KMS-11 (cell line): ENCODE data around the gene CATSPERE.

ENCODE experiments used
- H2AFZ ChIP-seq: fragments of 200-600 bp; sonication (generic); 2 replicates; pipeline ENCODE4 v1.6.1; 2016; ENCODE audit warnings: antibody characterized with exemption, mixed run types, low read depth
- H3K27ac ChIP-seq: fragments of 200-600 bp; sonication (generic); 2 replicates; pipeline ENCODE4 v1.6.1; 2016; ENCODE audit warnings: mild to moderate bottlenecking, mixed run types
- H3K27me3 ChIP-seq: fragments of 200-600 bp; sonication (generic); 2 replicates; pipeline ENCODE4 v1.6.1; 2017; ENCODE audit warnings: mild to moderate bottlenecking, low read depth, mixed run types, moderate library complexity; ENCODE audit not compliant: insufficient read depth
- H3K36me3 ChIP-seq: fragments of 200-600 bp; sonication (generic); 2 replicates; pipeline ENCODE4 v1.6.1; 2017; ENCODE audit warnings: mild to moderate bottlenecking, mixed run types; ENCODE audit not compliant: insufficient read depth
- H3K4me1 ChIP-seq: fragments of 200-600 bp; sonication (generic); 2 replicates; pipeline ENCODE4 v1.6.1; 2016; ENCODE audit warnings: mild to moderate bottlenecking, low read depth, mixed run types; ENCODE audit not compliant: poor library complexity, severe bottlenecking
- H3K4me2 ChIP-seq: fragments of 200-600 bp; sonication (generic); 2 replicates; pipeline ENCODE4 v1.7.0; 2016; ENCODE audit warnings: mild to moderate bottlenecking, mixed run types
- H3K4me3 ChIP-seq: fragments of 200-600 bp; sonication (generic); IDR thresholded peaks from 2 replicates; pipeline ENCODE4 v1.6.1; 2017; ENCODE audit warnings: low read depth, low read length, mixed read lengths; ENCODE audit not compliant: insufficient read depth
- H3K79me2 ChIP-seq: fragments of 200-600 bp; sonication (generic); 2 replicates; pipeline ENCODE4 v1.6.1; 2016; ENCODE audit warnings: low read depth, mixed run types; ENCODE audit not compliant: insufficient read depth
- H3K9ac ChIP-seq: fragments of 200-600 bp; sonication (generic); 2 replicates; pipeline ENCODE4 v1.6.1; 2016; ENCODE audit warnings: mild to moderate bottlenecking, mixed run types
- H4K20me1 ChIP-seq: fragments of 200-600 bp; sonication (generic); 2 replicates; pipeline ENCODE4 v1.6.1; 2016; ENCODE audit warnings: mild to moderate bottlenecking, mixed run types; ENCODE audit not compliant: insufficient read depth
- CTCF ChIP-seq: fragments of 200-600 bp; sonication (generic); conservative IDR thresholded peaks from 2 replicates; pipeline ENCODE4 v1.6.1; 2017; ENCODE audit warnings: low read depth, mild to moderate bottlenecking, antibody characterized with exemption, low read length, moderate library complexity, mixed read lengths

CATSPERE gene

GRCh38 chr1:244652623-244653438 is 191.8 kb downstream of the CATSPERE start, which contains the start of gene DESI2:
Gene DESI2, plus strand, starts transcription at chr1:244653126. Its CDS starts 188 bp downstream, at chr1:244653314.
- peak within 1 kb of the TSS; percentile 89 for H3K4me3 ChIP-seq
- H3K27ac ChIP-seq: peak within 1 kb of the TSS; percentile 67
- peak; percentile 52 for TF ChIP-seq CTCF
- peak within 1 kb of the TSS; percentile 89 for H3K4me2 ChIP-seq
- peak within 1 kb of the TSS; percentile 79 for H3K9ac ChIP-seq
- H2AFZ ChIP-seq: peak within 1 kb of the TSS; percentile 96
- H3K36me3 ChIP-seq: peaks cover 4% of the 10 kb centered on the region; the same call in 1 of the 2 replicates
- H3K4me1 ChIP-seq: peaks cover 19% of the 10 kb centered on the region
- no peaks in the 10 kb centered on the region for H3K27me3 ChIP-seq
- H4K20me1 ChIP-seq: no peaks in the 10 kb centered on the region
- H3K79me2 ChIP-seq: peaks cover 46% of the 10 kb centered on the region

GRCh38 chr1:244653439-244654107 is 192.5 kb downstream of the CATSPERE start:
- Histone ChIP-seq H3K9ac (peak overlapping the region; percentile 79), H3K27ac (peak overlapping the region; percentile 67), H3K79me2 (peaks cover 52% of the 10 kb centered on the region), H3K4me3 (peak overlapping the region; percentile 89), H3K36me3 (peaks cover 4% of the 10 kb centered on the region; the same call in 1 of the 2 replicates), H3K4me2 (peak overlapping the region; percentile 89), H4K20me1 (no peaks in the 10 kb centered on the region), H2AFZ (peak overlapping the region; percentile 68), H3K4me1 (peaks cover 19% of the 10 kb centered on the region), H3K27me3 (no peaks in the 10 kb centered on the region)
- peak; percentile 31; the same call in 1 of the 2 replicates for TF ChIP-seq CTCF

- Histone ChIP-seq H3K27ac (no peak overlapping the region; the same call in 1 of the 2 replicates), H4K20me1 (no peaks in the 10 kb centered on the region), H3K27me3 (no peaks in the 10 kb centered on the region)
These were observed 193.3 kb downstream of the CATSPERE start for GRCh38 chr1:244654108-244655038.

More at GRCh38 chr1:244654108-244655038, 193.3 kb downstream of the CATSPERE start:
- H2AFZ ChIP-seq: peak overlapping the region; percentile 68; the same call in 1 of the 2 replicates
- no peak for TF ChIP-seq CTCF
- H3K36me3 ChIP-seq: peaks cover 4% of the 10 kb centered on the region; the same call in 1 of the 2 replicates
- peak overlapping the region; percentile 89 for H3K4me3 ChIP-seq
- peak overlapping the region; percentile 79 for H3K9ac ChIP-seq
- H3K79me2 ChIP-seq: peaks cover 60% of the 10 kb centered on the region
- H3K4me1 ChIP-seq: peaks cover 19% of the 10 kb centered on the region
- peak overlapping the region; percentile 89 for H3K4me2 ChIP-seq
